Measurements from ENCODE around the gene HECTD4.

DNA sequence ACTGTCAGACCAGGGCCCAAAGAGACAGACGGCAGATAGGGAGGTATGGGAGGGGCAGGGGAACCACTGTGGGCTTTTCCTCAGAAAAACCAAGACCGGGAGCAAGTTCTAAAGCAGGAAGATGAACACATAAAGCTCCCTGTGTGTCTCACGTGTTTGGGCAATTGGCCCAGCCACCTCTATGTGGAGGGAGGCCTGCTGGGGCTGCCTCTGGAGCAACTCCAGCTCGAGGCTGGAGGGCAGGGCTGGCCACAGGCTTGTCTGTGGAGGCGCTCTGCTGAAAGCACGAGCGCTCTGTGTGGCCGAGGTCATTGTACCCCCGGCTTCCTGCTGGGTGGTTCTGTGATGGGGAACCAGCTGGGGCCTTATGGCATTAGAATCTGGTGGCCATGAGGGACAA, 220.5 kb downstream of the HECTD4 start:
- TF ChIP-seq, protein P1, sequence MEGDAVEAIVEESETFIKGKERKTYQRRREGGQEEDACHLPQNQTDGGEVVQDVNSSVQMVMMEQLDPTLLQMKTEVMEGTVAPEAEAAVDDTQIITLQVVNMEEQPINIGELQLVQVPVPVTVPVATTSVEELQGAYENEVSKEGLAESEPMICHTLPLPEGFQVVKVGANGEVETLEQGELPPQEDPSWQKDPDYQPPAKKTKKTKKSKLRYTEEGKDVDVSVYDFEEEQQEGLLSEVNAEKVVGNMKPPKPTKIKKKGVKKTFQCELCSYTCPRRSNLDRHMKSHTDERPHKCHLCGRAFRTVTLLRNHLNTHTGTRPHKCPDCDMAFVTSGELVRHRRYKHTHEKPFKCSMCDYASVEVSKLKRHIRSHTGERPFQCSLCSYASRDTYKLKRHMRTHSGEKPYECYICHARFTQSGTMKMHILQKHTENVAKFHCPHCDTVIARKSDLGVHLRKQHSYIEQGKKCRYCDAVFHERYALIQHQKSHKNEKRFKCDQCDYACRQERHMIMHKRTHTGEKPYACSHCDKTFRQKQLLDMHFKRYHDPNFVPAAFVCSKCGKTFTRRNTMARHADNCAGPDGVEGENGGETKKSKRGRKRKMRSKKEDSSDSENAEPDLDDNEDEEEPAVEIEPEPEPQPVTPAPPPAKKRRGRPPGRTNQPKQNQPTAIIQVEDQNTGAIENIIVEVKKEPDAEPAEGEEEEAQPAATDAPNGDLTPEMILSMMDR (conservative IDR thresholded peaks at IDR 0.05; ENCODE audit: low read depth in 2 of 2) = no peak
- no peak for TF ChIP-seq EZH2phosphoT487 (IDR thresholded peaks at IDR 0.05; ENCODE audit: unreplicated experiment)
- no peak for TF ChIP-seq POLR2AphosphoS5 (IDR thresholded peaks at IDR 0.05; ENCODE audit: low read depth)
- TF ChIP-seq, protein P2, sequence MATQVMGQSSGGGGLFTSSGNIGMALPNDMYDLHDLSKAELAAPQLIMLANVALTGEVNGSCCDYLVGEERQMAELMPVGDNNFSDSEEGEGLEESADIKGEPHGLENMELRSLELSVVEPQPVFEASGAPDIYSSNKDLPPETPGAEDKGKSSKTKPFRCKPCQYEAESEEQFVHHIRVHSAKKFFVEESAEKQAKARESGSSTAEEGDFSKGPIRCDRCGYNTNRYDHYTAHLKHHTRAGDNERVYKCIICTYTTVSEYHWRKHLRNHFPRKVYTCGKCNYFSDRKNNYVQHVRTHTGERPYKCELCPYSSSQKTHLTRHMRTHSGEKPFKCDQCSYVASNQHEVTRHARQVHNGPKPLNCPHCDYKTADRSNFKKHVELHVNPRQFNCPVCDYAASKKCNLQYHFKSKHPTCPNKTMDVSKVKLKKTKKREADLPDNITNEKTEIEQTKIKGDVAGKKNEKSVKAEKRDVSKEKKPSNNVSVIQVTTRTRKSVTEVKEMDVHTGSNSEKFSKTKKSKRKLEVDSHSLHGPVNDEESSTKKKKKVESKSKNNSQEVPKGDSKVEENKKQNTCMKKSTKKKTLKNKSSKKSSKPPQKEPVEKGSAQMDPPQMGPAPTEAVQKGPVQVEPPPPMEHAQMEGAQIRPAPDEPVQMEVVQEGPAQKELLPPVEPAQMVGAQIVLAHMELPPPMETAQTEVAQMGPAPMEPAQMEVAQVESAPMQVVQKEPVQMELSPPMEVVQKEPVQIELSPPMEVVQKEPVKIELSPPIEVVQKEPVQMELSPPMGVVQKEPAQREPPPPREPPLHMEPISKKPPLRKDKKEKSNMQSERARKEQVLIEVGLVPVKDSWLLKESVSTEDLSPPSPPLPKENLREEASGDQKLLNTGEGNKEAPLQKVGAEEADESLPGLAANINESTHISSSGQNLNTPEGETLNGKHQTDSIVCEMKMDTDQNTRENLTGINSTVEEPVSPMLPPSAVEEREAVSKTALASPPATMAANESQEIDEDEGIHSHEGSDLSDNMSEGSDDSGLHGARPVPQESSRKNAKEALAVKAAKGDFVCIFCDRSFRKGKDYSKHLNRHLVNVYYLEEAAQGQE (IDR thresholded peaks at IDR 0.05; ENCODE audit: unreplicated experiment) = no peak
- TF ChIP-seq EZH2 (IDR thresholded peaks at IDR 0.05; ENCODE audit: low read depth, unreplicated experiment) = no peak
- TF ChIP-seq, protein P3, sequence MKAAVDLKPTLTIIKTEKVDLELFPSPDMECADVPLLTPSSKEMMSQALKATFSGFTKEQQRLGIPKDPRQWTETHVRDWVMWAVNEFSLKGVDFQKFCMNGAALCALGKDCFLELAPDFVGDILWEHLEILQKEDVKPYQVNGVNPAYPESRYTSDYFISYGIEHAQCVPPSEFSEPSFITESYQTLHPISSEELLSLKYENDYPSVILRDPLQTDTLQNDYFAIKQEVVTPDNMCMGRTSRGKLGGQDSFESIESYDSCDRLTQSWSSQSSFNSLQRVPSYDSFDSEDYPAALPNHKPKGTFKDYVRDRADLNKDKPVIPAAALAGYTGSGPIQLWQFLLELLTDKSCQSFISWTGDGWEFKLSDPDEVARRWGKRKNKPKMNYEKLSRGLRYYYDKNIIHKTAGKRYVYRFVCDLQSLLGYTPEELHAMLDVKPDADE (IDR thresholded peaks at IDR 0.05) = no peak
- TF ChIP-seq ZNF114 (CRISPR knock-in tag; IDR thresholded peaks at IDR 0.05) = no peak
- no peak for TF ChIP-seq STAT1 (IDR thresholded peaks at IDR 0.05; ENCODE audit: unreplicated experiment)
- no peak for TF ChIP-seq JUNB (IDR thresholded peaks at IDR 0.05; ENCODE audit: unreplicated experiment)
- no peak for TF ChIP-seq CREB1 (CRISPR knock-in tag; IDR thresholded peaks at IDR 0.05; ENCODE audit: low read depth)
- TF ChIP-seq, protein P4, sequence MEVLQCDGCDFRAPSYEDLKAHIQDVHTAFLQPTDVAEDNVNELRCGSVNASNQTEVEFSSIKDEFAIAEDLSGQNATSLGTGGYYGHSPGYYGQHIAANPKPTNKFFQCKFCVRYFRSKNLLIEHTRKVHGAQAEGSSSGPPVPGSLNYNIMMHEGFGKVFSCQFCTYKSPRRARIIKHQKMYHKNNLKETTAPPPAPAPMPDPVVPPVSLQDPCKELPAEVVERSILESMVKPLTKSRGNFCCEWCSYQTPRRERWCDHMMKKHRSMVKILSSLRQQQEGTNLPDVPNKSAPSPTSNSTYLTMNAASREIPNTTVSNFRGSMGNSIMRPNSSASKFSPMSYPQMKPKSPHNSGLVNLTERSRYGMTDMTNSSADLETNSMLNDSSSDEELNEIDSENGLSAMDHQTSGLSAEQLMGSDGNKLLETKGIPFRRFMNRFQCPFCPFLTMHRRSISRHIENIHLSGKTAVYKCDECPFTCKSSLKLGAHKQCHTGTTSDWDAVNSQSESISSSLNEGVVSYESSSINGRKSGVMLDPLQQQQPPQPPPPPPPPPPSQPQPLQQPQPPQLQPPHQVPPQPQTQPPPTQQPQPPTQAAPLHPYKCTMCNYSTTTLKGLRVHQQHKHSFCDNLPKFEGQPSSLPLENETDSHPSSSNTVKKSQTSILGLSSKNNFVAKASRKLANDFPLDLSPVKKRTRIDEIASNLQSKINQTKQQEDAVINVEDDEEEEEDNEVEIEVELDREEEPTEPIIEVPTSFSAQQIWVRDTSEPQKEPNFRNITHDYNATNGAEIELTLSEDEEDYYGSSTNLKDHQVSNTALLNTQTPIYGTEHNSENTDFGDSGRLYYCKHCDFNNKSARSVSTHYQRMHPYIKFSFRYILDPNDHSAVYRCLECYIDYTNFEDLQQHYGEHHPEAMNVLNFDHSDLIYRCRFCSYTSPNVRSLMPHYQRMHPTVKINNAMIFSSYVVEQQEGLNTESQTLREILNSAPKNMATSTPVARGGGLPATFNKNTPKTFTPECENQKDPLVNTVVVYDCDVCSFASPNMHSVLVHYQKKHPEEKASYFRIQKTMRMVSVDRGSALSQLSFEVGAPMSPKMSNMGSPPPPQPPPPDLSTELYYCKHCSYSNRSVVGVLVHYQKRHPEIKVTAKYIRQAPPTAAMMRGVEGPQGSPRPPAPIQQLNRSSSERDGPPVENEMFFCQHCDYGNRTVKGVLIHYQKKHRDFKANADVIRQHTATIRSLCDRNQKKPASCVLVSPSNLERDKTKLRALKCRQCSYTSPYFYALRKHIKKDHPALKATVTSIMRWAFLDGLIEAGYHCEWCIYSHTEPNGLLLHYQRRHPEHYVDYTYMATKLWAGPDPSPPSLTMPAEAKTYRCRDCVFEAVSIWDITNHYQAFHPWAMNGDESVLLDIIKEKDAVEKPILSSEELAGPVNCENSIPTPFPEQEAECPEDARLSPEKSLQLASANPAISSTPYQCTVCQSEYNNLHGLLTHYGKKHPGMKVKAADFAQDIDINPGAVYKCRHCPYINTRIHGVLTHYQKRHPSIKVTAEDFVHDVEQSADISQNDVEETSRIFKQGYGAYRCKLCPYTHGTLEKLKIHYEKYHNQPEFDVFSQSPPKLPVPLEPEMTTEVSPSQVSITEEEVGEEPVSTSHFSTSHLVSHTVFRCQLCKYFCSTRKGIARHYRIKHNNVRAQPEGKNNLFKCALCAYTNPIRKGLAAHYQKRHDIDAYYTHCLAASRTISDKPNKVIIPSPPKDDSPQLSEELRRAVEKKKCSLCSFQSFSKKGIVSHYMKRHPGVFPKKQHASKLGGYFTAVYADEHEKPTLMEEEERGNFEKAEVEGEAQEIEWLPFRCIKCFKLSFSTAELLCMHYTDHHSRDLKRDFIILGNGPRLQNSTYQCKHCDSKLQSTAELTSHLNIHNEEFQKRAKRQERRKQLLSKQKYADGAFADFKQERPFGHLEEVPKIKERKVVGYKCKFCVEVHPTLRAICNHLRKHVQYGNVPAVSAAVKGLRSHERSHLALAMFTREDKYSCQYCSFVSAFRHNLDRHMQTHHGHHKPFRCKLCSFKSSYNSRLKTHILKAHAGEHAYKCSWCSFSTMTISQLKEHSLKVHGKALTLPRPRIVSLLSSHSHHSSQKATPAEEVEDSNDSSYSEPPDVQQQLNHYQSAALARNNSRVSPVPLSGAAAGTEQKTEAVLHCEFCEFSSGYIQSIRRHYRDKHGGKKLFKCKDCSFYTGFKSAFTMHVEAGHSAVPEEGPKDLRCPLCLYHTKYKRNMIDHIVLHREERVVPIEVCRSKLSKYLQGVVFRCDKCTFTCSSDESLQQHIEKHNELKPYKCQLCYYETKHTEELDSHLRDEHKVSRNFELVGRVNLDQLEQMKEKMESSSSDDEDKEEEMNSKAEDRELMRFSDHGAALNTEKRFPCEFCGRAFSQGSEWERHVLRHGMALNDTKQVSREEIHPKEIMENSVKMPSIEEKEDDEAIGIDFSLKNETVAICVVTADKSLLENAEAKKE (CRISPR knock-in tag; IDR thresholded peaks at IDR 0.05) = no peak
- TF ChIP-seq NANOG (IDR thresholded peaks at IDR 0.05; ENCODE audit: borderline replicate concordance) = no peak
- TF ChIP-seq ZNF331 (CRISPR knock-in tag; IDR thresholded peaks at IDR 0.05; ENCODE audit: low read depth) = no peak

All from GM23338 (cell line).